Activated CD4-positive, alpha-beta memory T cell treated with anti-CD3 and anti-CD28 coated beads, Interleukin-2, amount 10 ng/mL, durations not matched to agents 7 days and 5 days (primary cell): Measurements from ENCODE around the gene SLC25A34. TPM values are rescaled to one million over a fixed set of nuclear protein-coding genes. Genes with fewer than 3 reads are reported as not detected.
A peak's percentile ranks its signal among the peaks of the same experiment; 100 is the strongest.
"Not testable (repeated sequence)": the region's sequence is repeated elsewhere in the genome, so short reads cannot be mapped to it uniquely, and the experiment has no call there.

Experiments used
- CTCF ChIA-PET: fragments of 350-600 bp; sonication (Branson Sonifier 250); formaldehyde crosslinking; loops from one replicate; lab custom pipeline; 2021; ENCODE audit warnings: antibody characterized with exemption, inconsistent platforms; lab: Charles Lee
- POLR2A ChIA-PET: fragments of 350-600 bp; sonication (Branson Sonifier 250); formaldehyde crosslinking; loops from one replicate; lab custom pipeline; 2021; ENCODE audit warnings: antibody characterized with exemption; lab: Charles Lee
- DNase-seq: peaks from one replicate; pipeline ENCODE4 v3.0.0-alpha.2; 2020
- H3K27ac Mint-ChIP-seq: one replicate; pipeline ENCODE4 v1.8.0; 2021; ENCODE audit warnings: mild to moderate bottlenecking, mixed read lengths
- H3K27me3 Mint-ChIP-seq: one replicate; pipeline ENCODE4 v1.8.0; 2021; ENCODE audit warnings: mixed read lengths
- H3K36me3 Mint-ChIP-seq: one replicate; pipeline ENCODE4 v1.8.0; 2021; ENCODE audit warnings: low read depth, mixed read lengths
- H3K4me1 Mint-ChIP-seq: one replicate; pipeline ENCODE4 v1.8.0; 2021; ENCODE audit warnings: mixed read lengths
- H3K4me3 Mint-ChIP-seq: one replicate; pipeline ENCODE4 v1.8.0; 2021; ENCODE audit warnings: mild to moderate bottlenecking, mixed read lengths
- H3K9me3 Mint-ChIP-seq: one replicate; pipeline ENCODE4 v1.8.0; 2021; ENCODE audit warnings: mixed read lengths
- total RNA-seq, 2 experiments: library from RNA; stranded (reverse); gene quantifications; one replicate each; pipeline ENCODE4 v1.2.3, GENCODE V29; 2021

Gene SLC25A34
- 1 to 10 TPM; 1.4 to 1.9 TPM for total RNA-seq

- Mint-ChIP-seq H3K27ac (no peak within 1 kb of the TSS), H3K4me3 (no peak within 1 kb of the TSS), H3K4me1 (peaks cover under 1% of the 10 kb centered on the region), H3K9me3 (no peaks in the 10 kb centered on the region), H3K36me3 (peaks cover 11% of the 10 kb centered on the region), H3K27me3 (no peaks in the 10 kb centered on the region)
- DNase-seq = no peak
- POLR2A ChIA-PET = interaction anchor here (1.0 kb wide), 1 partner anchor 39 kb away, joined by 3 read pairs; no protein-coding TSS in a partner anchor
- CTCF ChIA-PET = no interaction called here
These were observed at the start of gene SLC25A34 for GRCh38 chr1:15736038-15736891. Gene SLC25A34 (plus strand): TSS chr1:15736258. CDS start chr1:15736486, 228 bp downstream.

DNA sequence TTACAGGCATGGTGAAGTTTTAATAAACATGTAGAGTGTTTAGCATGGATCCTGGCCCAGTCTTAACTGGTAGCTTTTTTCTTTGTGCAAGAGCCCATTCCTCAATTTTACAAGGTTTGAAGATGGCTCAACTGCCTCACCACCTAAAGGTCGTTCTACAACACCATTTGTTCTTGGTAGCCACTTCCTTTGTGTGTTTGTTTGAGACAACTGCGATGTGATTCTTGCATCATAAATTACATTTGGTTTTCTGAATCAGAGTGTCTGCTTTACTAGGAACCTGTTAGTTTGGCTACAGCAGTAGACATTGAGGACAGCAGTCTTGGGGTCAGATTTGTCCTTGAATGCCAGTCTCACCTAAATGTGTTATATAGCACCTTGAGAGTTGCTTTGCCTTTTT, 48.6 kb upstream of the SLC25A34 start:
- H3K27ac Mint-ChIP-seq = no peak overlapping the region
- H3K4me3 Mint-ChIP-seq = no peak overlapping the region

DNA sequence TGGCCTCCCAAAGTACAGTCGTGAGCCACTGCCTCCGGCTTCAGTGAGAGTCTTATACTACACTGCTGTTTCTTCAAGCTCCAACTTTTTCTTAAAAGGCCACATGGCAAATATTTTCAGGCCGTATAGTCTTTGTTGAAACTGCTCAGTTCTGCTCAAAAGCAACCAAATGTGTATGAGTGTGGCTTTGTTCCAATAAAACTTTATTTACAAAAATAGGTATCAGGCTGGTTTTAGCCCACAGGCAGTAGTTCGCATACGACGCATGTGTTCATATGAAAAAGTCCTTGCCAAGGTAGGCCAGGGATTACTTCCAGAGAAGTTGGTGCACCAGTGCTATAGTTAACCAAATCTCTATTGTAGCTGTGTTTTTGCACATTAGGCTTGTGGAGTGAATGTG, 45.7 kb upstream of the SLC25A34 start:
- peaks cover 28% of the 10 kb centered on the region for H3K4me1 Mint-ChIP-seq
- CTCF ChIA-PET = interaction anchor here (1.2 kb wide), 1 partner anchor 34 kb away, joined by 3 read pairs; no protein-coding TSS in a partner anchor
- H3K9me3 Mint-ChIP-seq = no peaks in the 10 kb centered on the region
- no peaks in the 10 kb centered on the region for H3K27me3 Mint-ChIP-seq
- POLR2A ChIA-PET = interaction anchor here (0.9 kb wide), 1 partner anchor 18 kb away, joined by 3 read pairs; no protein-coding TSS in a partner anchor
- H3K4me3 Mint-ChIP-seq = no peak overlapping the region
- peaks cover 18% of the 10 kb centered on the region for H3K36me3 Mint-ChIP-seq
- no peak overlapping the region for H3K27ac Mint-ChIP-seq
- DNase-seq = no peak

More for the DNA sequence above, 48.6 kb upstream of the SLC25A34 start:
- peaks cover 17% of the 10 kb centered on the region for H3K36me3 Mint-ChIP-seq
- H3K4me1 Mint-ChIP-seq = peaks cover 34% of the 10 kb centered on the region
- ChIA-PET POLR2A (interaction anchor here (5.1 kb wide), 1 partner anchor 9 kb away, joined by 49 read pairs; no protein-coding TSS in a partner anchor), CTCF (no interaction called here)
- H3K27me3 Mint-ChIP-seq = no peaks in the 10 kb centered on the region
- DNase-seq = no peak
- no peaks in the 10 kb centered on the region for H3K9me3 Mint-ChIP-seq

- H3K36me3 Mint-ChIP-seq = peaks cover 19% of the 10 kb centered on the region
- H3K9me3 Mint-ChIP-seq = no peaks in the 10 kb centered on the region
- ChIA-PET POLR2A (interaction anchor here (1.6 kb wide), 1 partner anchor 74 kb away, joined by 4 read pairs; no protein-coding TSS in a partner anchor), CTCF (interaction anchor here (1.2 kb wide), 1 partner anchor 36 kb away, joined by 3 read pairs; no protein-coding TSS in a partner anchor)
- peaks cover 20% of the 10 kb centered on the region for H3K4me1 Mint-ChIP-seq
- H3K27ac Mint-ChIP-seq = no peak overlapping the region
- H3K27me3 Mint-ChIP-seq = no peaks in the 10 kb centered on the region
- H3K4me3 Mint-ChIP-seq = no peak overlapping the region
- DNase-seq = no peak
These were observed 44.5 kb upstream of the SLC25A34 start for GRCh38 chr1:15691434-15692032.

DNA sequence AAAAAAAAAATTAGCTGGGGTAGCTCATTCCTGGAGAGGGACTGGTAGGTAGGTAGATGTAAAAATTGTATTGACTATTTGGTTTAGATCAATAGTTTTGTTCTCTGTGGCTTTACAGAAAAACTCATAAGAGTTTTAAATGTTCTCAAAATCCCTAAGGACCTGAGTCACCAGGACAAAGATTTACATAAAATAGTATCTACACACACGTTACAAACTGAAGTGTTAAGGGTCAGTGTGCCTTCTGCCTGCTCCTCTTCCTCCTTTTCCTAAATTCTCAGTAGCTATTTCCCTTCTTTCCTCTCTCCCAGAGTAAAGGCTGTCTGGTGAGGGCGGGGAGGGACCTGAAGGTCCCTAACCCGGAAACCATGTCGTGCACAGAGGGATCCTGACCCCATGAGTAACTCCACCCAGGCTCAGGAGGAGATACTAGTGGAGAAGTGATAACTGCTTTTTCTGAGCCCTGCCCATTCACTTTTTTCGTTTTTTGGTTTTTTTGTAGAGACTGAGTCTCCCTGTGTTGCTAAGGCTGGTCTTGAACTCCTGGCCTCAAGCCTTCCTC, 43.9 kb upstream of the SLC25A34 start:
- ChIA-PET POLR2A (interaction anchor here (1.6 kb wide), 1 partner anchor 75 kb away, joined by 4 read pairs; no protein-coding TSS in a partner anchor), CTCF (no interaction called here)
- Mint-ChIP-seq H3K27me3 (no peaks in the 10 kb centered on the region), H3K4me1 (peaks cover 24% of the 10 kb centered on the region), H3K4me3 (no peak overlapping the region), H3K9me3 (no peaks in the 10 kb centered on the region), H3K36me3 (peaks cover 23% of the 10 kb centered on the region), H3K27ac (no peak overlapping the region)
- DNase-seq = no peak

DNA sequence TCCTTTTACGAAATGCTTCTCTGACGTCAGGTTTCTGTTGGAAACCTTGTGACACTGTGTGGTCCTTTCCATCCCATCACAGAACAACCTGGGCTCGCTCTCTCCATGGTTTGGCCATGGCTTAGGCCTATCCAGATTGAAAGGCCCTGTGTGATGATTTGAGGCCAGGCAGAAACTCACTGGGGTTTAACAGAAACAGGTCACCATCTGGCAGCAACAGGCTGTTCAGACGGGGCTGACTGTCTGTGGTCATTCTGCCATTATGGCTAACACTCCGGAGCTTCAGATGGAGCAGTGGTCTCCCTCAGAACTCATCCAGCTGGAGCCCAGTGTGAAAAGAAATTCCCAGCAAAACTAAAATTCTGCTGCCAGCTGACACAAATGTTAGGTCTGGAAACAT, 42.7 kb upstream of the SLC25A34 start:
- Mint-ChIP-seq H3K4me3 (no peak overlapping the region), H3K4me1 (peaks cover 24% of the 10 kb centered on the region), H3K36me3 (peaks cover 18% of the 10 kb centered on the region), H3K9me3 (no peaks in the 10 kb centered on the region), H3K27ac (no peak overlapping the region), H3K27me3 (no peaks in the 10 kb centered on the region)
- POLR2A ChIA-PET = interaction anchor here (1.1 kb wide), 1 partner anchor 13 kb away, joined by 4 read pairs; no protein-coding TSS in a partner anchor
- CTCF ChIA-PET = no interaction called here
- no peak for DNase-seq

- Mint-ChIP-seq H3K4me1 (peaks cover 23% of the 10 kb centered on the region), H3K27me3 (no peaks in the 10 kb centered on the region), H3K4me3 (peak overlapping the region; percentile 64), H3K36me3 (peaks cover 17% of the 10 kb centered on the region), H3K9me3 (no peaks in the 10 kb centered on the region), H3K27ac (peak overlapping the region; percentile 97)
- CTCF ChIA-PET = interaction anchor here (0.7 to 1.7 kb wide), 5 partner anchors 12 to 118 kb away, joined by 4 to 5 read pairs (median 4); no protein-coding TSS in a partner anchor
- peak; percentile 43 for DNase-seq
- POLR2A ChIA-PET = interaction anchor here (0.7 to 4.3 kb wide), 10 partner anchors 10 to 139 kb away, joined by 3 to 49 read pairs (median 4); partner anchors contain the start of gene PLEKHM2
These were observed 39.0 kb upstream of the SLC25A34 start for GRCh38 chr1:15696956-15697521.

GRCh38 chr1:15698201-15698600, 37.9 kb upstream of the SLC25A34 start:
- CTCF ChIA-PET = interaction anchor here (1.2 to 1.7 kb wide), 2 partner anchors 18 to 43 kb away, joined by 4 to 5 read pairs; no protein-coding TSS in a partner anchor
- no peak for DNase-seq
- POLR2A ChIA-PET = interaction anchor here (0.9 to 4.3 kb wide), 6 partner anchors 12 to 138 kb away, joined by 3 to 49 read pairs (median 4); partner anchors contain the start of gene PLEKHM2
- H3K9me3 Mint-ChIP-seq = no peaks in the 10 kb centered on the region
- no peak overlapping the region for H3K4me3 Mint-ChIP-seq
- peaks cover 23% of the 10 kb centered on the region for H3K4me1 Mint-ChIP-seq
- no peaks in the 10 kb centered on the region for H3K27me3 Mint-ChIP-seq
- no peak overlapping the region for H3K27ac Mint-ChIP-seq
- peaks cover 17% of the 10 kb centered on the region for H3K36me3 Mint-ChIP-seq

DNA sequence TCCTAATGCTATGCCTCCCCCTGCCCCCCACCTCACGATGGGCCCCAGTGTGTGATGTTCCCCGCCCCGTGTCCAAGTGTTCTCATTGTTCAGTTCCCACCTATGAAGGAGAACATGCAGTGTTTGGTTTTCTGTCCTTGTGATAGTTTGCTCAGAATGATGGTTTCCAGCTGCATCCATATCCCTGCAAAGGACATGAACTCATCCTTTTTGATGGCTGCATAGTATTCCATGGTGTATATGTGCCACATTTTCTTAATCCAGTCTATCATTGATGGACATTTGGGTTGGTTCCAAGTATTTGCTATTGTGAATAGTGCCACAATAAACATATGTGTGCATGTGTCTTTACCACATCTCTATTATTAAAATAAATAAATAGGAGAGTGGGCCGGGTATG, 36.7 kb upstream of the SLC25A34 start:
- H3K36me3 Mint-ChIP-seq = peaks cover 17% of the 10 kb centered on the region
- H3K27ac Mint-ChIP-seq, POLR2A ChIA-PET, H3K9me3 Mint-ChIP-seq, DNase-seq, CTCF ChIA-PET, H3K27me3 Mint-ChIP-seq, H3K4me3 Mint-ChIP-seq: not testable (repeated sequence)
- peaks cover 23% of the 10 kb centered on the region for H3K4me1 Mint-ChIP-seq

DNA sequence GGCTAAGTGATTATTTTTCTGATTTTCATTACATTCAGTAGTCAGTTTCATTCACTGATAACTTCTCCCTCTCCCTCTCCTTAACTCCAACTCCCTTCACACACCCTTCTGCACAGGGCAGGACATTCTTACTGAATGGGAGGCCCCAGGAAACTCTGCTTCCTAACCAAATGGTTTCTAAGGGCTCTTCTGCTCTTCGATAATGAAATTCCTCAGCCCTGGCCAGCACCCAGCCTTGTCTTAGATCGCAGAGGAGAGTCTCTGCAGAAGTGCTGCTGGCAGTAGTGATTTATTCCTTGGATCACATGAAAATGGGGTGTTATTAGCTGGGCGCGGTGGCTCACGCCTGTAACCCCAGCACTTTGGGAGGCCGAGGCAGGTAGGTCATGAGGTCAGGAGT, 35.5 kb upstream of the SLC25A34 start:
- DNase-seq = no peak
- Mint-ChIP-seq H3K9me3 (no peaks in the 10 kb centered on the region), H3K4me1 (peaks cover 19% of the 10 kb centered on the region), H3K36me3 (peaks cover 16% of the 10 kb centered on the region), H3K27ac (no peak overlapping the region), H3K4me3 (no peak overlapping the region), H3K27me3 (no peaks in the 10 kb centered on the region)
- CTCF ChIA-PET = interaction anchor here (1.1 kb wide), 1 partner anchor 97 kb away, joined by 3 read pairs; no protein-coding TSS in a partner anchor
- POLR2A ChIA-PET = no interaction called here

GRCh38 chr1:15701784-15702183, 34.3 kb upstream of the SLC25A34 start:
- Mint-ChIP-seq H3K36me3 (peaks cover 14% of the 10 kb centered on the region), H3K9me3 (no peaks in the 10 kb centered on the region), H3K27me3 (no peaks in the 10 kb centered on the region), H3K4me1 (peaks cover 15% of the 10 kb centered on the region), H3K4me3 (no peak overlapping the region), H3K27ac (no peak overlapping the region)
- ChIA-PET POLR2A (no interaction called here), CTCF (interaction anchor here (0.6 to 1.1 kb wide), 2 partner anchors 99 to 513 kb away, joined by 3 to 5 read pairs; no protein-coding TSS in a partner anchor)
- DNase-seq = no peak
